Central memory CD4-positive, alpha-beta T cell (primary cell): ENCODE data around the gene ZNF474.
"Not testable (repeated sequence)": the region's sequence is repeated elsewhere in the genome, so short reads cannot be mapped to it uniquely, and the experiment has no call there.

Experiments
- DNase-seq: peaks from one replicate; pipeline ENCODE4 v3.0.0; 2022
- total RNA-seq, 3 experiments: gene quantifications; one replicate each; lab custom pipeline; 2026; lab: John Stamatoyannopoulos, UW

ZNF474 gene
- 0.04 to 0.39 (median 0.11) reads per million in 3 experiments for total RNA-seq

GRCh38 chr5:122129306-122129705 lies at the start of gene ZNF474:
TSS of gene ZNF474 (plus strand) at chr5:122129546. CDS start at chr5:122151991, 22,445 bp downstream.
- DNase-seq, result no peak

GRCh38 chr5:122081541-122081940 lies 47.8 kb upstream of the ZNF474 start:
- no peak for DNase-seq

- no peak for DNase-seq
Observed at GRCh38 chr5:122083535-122083934, 45.8 kb upstream of the ZNF474 start.

- no peak for DNase-seq
Observed at GRCh38 chr5:122085041-122085440, 44.3 kb upstream of the ZNF474 start.

GRCh38 chr5:122089096-122090013 lies 40.0 kb upstream of the ZNF474 start:
- no peak for DNase-seq

- no peak for DNase-seq
Observed at GRCh38 chr5:122091936-122092600, 37.3 kb upstream of the ZNF474 start.

- DNase-seq, result no peak
Observed at GRCh38 chr5:122093415-122094180, 35.7 kb upstream of the ZNF474 start.

GRCh38 chr5:122094251-122094650 lies 35.1 kb upstream of the ZNF474 start:
- not testable (repeated sequence) for DNase-seq

- DNase-seq, result no peak
Observed at GRCh38 chr5:122095158-122095557, 34.2 kb upstream of the ZNF474 start.

GRCh38 chr5:122097391-122097790 lies 32.0 kb upstream of the ZNF474 start:
- no peak for DNase-seq

- no peak for DNase-seq
Observed at GRCh38 chr5:122099060-122099790, 30.1 kb upstream of the ZNF474 start.

- no peak for DNase-seq
Observed at GRCh38 chr5:122101636-122102285, 27.6 kb upstream of the ZNF474 start.

- DNase-seq, result no peak
Observed at GRCh38 chr5:122102825-122103224, 26.5 kb upstream of the ZNF474 start.

GRCh38 chr5:122105909-122106308 lies 23.4 kb upstream of the ZNF474 start:
- no peak for DNase-seq

- no peak for DNase-seq
Observed at GRCh38 chr5:122107016-122107415, 22.3 kb upstream of the ZNF474 start.

- DNase-seq, result no peak
Observed at GRCh38 chr5:122110987-122111386, 18.4 kb upstream of the ZNF474 start.

- no peak for DNase-seq
Observed at GRCh38 chr5:122111460-122111859, 17.9 kb upstream of the ZNF474 start.

GRCh38 chr5:122112063-122112462 lies 17.3 kb upstream of the ZNF474 start:
- no peak for DNase-seq

GRCh38 chr5:122112733-122113558 lies 16.4 kb upstream of the ZNF474 start:
- no peak for DNase-seq

- no peak for DNase-seq
Observed at GRCh38 chr5:122114501-122114900, 14.8 kb upstream of the ZNF474 start.
